ENCODE data around the gene ABCB11.
"Not testable (repeated sequence)": the region's sequence is repeated elsewhere in the genome, so short reads cannot be mapped to it uniquely, and the experiment has no call there.

Gene ABCB11

DNA sequence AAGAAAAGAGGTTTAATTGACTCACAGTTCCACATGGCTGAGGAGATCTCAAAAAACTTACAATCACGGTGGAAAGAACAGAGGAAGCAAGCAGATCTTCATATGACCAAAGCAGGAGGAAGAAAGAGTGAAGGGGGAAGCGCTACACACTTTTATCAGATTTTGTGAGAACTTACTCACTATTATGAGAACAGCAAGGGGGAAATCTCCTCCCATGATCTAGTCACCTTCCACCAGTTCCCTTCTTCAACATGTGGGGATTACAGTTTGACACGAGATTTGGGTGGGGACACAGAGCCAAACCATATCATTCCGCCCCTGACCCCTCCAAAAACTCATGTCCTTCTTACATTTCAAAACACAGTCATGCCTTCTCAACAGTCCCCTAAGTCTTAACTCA lies 75.8 kb downstream of the ABCB11 start:
- FAIRE-seq: no peak
- DNase-seq (ENCODE audit: insufficient read length, low spot score): no peak
- TF ChIP-seq POLR2A (IDR thresholded peaks at IDR 0.05; ENCODE audit: low read depth, low read length): no peak

DNA sequence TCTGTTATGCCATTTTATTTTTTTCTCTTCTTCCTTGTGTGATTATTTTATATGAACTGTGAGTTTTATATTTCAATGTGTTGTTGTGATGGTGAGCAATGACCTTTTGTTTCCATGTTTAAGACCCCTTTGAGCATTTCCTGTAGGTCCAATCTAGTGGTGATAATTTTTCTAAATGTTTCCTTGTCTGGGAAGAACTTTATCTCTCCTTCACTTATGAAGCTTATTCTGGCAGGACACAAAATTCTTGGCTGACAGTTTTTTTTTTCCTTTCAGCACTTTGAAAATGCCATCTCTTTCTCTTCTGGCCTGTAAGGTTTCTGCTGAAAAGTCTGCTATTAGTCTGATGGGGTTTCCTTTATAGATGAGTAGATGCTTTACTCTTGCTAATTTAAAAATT lies 76.9 kb downstream of the ABCB11 start:
- TF ChIP-seq POLR2A (IDR thresholded peaks at IDR 0.05; ENCODE audit: low read depth, low read length): no peak
- DNase-seq (ENCODE audit: insufficient read length, low spot score): no peak
- no peak for FAIRE-seq

DNA sequence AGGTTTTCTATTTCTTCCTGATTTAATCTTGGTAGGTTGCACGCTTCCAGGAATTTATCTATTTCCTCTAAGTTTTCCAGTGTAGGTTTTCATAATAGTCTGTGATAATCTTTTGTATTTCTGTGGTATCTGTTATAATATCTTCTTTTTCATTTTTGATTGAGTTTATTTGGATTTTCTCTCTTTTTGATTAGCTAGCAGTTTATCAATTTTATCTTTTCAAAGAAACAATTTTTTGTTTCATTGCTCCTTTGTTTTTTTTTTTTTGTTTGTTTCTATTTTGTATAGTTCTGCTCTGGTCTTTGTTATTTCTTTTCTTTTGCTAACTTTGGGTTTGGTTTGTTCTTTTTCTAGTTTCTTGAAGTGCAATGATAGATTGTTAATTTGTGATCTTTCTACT lies 78.7 kb downstream of the ABCB11 start:
- FAIRE-seq (no peak), DNase-seq (ENCODE audit: insufficient read length, low spot score) (no peak)
- no peak for TF ChIP-seq POLR2A (IDR thresholded peaks at IDR 0.05; ENCODE audit: low read depth, low read length)

DNA sequence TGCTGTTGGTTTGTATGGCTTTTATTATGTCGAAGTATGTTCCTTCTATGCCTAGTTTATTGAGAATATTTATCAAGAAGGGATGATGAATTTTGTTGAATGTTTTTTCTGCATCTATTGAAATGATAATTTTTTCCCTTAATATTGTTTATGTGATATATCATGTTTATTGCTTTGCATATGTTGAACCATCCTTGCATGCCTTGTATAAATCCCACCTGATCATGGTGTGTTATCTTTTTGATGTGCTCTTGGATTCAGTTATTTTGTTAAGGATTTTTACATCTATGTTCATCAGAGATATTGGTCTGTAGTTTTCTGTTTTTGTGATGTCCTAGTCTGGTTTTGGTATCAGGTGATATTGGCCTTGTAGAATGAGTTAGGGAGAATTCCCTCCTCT lies 79.3 kb downstream of the ABCB11 start:
- no peak for TF ChIP-seq POLR2A (IDR thresholded peaks at IDR 0.05; ENCODE audit: low read depth, low read length)
- FAIRE-seq (no peak), DNase-seq (ENCODE audit: insufficient read length, low spot score) (no peak)

DNA sequence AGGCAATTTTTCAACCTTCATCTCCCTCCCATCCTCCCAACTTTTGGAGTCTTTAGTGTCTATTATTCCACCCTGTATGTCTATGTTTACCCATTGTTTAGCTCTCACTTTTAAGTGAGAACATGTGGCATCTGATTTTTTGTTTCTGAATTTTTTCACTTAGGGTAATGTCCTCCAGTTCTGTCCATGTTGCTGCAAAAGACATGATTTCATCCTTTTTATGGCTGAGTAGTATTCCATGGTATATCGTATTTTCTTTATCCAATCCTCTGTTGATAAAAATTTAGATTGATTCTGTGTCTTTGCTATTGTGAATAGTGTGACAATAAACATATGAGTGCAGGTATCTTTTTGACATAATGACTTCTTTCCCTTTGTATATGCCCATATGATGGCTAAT lies 81.8 kb downstream of the ABCB11 start:
- no peak for TF ChIP-seq POLR2A (IDR thresholded peaks at IDR 0.05; ENCODE audit: low read depth, low read length)
- no peak for FAIRE-seq
- no peak for DNase-seq (ENCODE audit: insufficient read length, low spot score)

DNA sequence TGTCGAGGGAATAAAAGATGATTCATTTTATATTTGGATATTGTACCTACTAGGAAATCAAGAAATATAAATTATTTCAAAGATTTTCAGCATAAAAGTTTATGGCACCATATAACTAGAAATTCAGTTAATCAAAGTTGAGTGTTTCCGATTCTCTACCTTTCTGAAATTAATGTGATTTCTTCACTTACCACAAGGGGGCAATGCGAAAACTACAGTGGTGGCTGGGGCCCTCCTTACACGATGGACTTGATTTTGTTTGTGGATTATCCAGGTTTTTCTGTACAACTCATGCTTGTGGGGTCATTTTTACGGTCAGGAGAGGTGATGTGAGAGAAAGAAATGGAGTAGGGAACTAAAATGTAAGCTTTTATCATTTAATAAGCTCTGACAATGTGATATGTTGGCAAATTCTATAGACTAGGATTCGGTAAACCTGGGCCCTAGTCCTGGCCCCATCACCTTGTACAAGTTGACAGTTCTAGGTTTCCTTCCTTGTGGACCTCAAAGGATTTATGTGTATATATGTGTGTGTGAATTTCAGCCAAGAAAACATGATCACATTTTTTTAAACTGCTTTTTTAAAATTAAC lies 82.4 kb downstream of the ABCB11 start:
- DNase-seq (ENCODE audit: insufficient read length, low spot score): no peak
- no peak for FAIRE-seq
- no peak for TF ChIP-seq POLR2A (IDR thresholded peaks at IDR 0.05; ENCODE audit: low read depth, low read length)

DNA sequence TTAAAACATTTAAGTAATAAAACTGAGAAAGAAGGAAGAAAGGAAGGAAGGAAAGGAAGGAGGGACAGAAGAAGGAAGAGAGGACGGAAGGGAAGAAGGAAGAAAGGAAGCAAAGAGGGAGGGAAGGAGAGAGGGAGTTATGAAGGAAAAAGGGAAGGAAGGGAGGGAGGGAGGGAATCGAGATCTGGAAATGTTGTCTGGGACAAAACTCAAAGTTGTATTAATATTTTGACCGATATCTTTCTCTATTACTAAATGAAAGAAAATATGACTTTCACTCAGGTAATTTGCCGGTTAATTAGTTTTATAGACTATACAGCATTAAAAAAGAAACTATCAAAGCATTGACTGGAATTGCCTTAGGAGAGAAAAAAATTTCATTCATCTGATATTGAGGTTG lies 85.6 kb downstream of the ABCB11 start:
- DNase-seq (ENCODE audit: insufficient read length, low spot score): no peak
- TF ChIP-seq POLR2A (IDR thresholded peaks at IDR 0.05; ENCODE audit: low read depth, low read length): no peak
- no peak for FAIRE-seq

DNA sequence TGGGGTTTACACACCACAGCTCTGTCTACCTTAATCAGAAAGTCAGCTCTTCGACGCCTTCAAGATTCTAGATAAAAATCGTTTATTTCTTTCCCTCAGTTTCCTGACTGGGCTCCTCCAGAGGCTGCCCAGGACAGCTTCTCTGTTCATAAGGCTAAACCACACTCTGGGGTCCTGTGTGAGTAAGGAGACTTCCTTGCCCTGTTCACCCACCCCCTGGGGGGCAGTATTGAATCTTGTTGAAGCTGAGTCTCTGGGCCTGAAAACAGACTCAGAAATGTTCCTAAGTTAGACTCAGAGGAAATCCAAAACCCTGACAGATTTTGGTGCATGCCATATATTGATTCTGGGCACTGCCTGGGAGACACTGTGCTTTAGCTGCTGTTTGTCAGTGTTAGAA lies 87.1 kb downstream of the ABCB11 start:
- DNase-seq (ENCODE audit: insufficient read length, low spot score): no peak
- no peak for TF ChIP-seq POLR2A (IDR thresholded peaks at IDR 0.05; ENCODE audit: low read depth, low read length)
- no peak for FAIRE-seq

DNA sequence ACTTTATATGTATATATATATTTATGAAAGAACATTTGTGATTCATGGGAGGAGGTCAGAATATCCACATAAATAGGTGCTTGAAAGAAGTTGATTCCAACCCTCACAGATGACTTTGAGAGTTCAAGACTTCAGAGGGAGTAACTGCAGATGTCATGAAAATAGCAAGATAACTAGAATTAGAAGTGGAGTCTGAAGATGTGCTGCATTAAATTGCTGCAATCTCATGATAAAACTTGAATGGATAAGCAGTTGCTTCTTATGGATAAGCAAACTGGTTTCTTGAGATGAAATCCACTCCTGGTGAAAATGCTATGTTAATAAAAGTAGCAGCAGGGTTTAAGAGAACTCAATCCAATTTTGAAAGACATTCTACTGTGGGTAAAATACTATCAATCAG lies 89.8 kb downstream of the ABCB11 start:
- FAIRE-seq (no peak), DNase-seq (ENCODE audit: insufficient read length, low spot score) (no peak)
- no peak for TF ChIP-seq POLR2A (IDR thresholded peaks at IDR 0.05; ENCODE audit: low read depth, low read length)

DNA sequence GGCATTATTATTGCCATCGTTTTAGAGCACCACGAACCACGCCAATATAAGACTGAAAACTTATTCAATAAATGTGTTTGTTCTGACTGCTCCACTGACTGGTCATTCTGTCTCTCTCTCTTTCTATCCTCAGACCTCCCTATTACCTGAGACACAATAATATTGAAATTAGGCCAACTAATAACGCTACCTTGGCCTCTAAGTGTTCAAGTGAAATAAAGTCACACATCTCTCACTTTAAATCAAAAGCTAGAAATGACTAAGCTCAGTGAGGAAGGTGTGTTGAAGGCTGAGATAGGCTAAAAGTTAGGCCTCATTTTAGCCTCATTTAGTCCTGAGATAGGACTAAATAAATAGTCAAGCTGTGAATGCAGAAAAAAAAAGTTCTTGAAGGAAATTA lies 91.2 kb downstream of the ABCB11 start:
- FAIRE-seq (no peak), DNase-seq (ENCODE audit: insufficient read length, low spot score) (no peak)

DNA sequence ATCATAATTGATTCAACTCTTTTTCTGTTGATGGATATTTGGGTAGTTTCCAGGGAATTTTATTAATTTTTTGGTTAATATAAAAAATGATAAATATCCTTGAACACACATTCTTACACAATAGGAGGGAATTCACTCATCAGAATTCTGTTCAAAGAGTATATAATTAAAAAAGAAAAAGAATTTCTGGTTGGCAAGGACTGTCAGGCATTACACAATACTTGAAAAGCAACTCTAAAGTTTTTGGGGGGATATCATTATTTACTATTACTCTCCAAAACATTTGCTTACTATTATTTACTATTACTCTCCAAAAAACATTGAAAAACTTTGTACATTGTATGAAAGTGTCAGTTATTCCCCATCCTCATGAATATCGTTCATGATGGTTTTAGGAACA lies 92.1 kb downstream of the ABCB11 start:
- FAIRE-seq: no peak
- no peak for TF ChIP-seq POLR2A (IDR thresholded peaks at IDR 0.05; ENCODE audit: low read depth, low read length)
- no peak for DNase-seq (ENCODE audit: insufficient read length, low spot score)

More for the DNA sequence above, 91.2 kb downstream of the ABCB11 start:
- TF ChIP-seq POLR2A (IDR thresholded peaks at IDR 0.05; ENCODE audit: low read depth, low read length): no peak

DNA sequence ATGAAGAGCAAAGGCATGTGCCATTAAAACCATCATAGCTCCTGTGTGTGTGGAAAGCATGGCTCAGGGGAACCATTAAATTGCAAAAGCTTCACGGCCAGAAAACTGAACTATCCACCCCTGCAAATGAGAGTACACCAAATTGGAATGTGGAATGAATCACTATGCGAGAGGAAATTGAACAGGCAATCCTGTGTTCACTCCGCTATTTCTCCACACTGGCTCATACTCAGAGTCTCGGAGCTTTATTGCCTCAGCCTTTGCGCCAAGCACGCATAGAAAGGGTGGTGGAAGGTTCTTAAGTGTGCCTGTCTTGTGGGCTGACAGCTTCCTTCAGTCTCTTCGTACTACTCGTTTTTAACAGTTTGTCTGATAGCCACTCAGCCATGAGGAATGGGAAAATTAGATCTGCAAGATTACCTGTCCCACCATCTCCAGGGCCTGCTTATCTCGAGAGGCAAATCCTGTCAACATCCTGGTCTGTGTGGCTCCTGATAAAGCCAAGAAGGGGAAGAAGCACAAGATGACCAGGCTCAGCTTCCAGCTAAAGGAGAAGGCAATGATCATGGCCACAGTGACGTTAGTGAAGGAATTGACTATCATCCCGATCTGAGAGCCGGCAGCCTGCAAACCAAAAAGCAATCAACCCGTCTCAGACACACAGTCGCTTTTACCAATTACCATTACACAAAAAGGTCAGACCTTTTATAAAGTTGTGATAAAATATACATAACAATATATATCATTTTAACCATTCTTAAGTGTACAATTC lies 95.1 kb downstream of the ABCB11 start:
- no peak for TF ChIP-seq POLR2A (IDR thresholded peaks at IDR 0.05; ENCODE audit: low read depth, low read length)
- FAIRE-seq (peak; percentile 11), DNase-seq (ENCODE audit: insufficient read length, low spot score) (no peak)

DNA sequence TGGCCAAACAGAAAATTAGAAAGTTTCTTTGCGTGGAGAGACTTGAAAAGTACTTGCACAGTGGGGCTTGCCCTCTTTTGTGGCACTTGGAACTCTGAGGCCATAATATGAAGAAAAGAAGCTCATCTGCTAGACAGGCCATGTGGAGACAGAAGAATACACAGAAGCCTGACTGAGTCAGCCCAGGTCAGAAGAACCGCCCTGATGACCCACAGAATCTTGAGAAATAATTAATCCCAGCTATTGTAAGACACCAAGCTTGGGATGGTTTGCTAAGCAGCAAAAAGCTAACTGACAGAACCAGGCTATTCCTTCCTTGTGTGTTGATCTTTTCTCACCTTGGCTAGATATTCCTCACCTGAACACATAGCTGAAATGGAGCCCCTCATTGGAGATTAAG lies 96.3 kb downstream of the ABCB11 start:
- TF ChIP-seq POLR2A (IDR thresholded peaks at IDR 0.05; ENCODE audit: low read depth, low read length): no peak
- FAIRE-seq: no peak
- DNase-seq (ENCODE audit: insufficient read length, low spot score): no peak

DNA sequence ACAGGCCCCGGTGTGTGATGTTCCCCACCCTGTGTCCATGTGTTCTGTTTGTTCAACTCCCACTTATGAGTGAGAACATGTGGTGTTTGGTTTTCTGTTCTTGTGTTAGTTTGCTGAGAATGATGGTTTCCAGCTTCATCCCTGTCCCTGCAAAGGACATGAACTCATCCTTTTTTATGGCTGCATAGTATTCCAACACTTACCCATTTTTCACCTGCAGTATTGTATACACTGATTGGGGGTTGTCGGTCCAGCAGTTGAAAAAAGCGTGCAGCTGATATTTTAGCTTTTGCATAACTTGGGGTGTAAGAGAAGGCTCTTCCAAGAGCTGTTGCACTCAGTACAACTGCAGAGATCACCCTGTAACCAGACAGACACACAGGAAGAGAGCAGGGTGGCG lies 99.0 kb downstream of the ABCB11 start:
- not testable (repeated sequence) for FAIRE-seq; DNase-seq (ENCODE audit: insufficient read length, low spot score)

DNA sequence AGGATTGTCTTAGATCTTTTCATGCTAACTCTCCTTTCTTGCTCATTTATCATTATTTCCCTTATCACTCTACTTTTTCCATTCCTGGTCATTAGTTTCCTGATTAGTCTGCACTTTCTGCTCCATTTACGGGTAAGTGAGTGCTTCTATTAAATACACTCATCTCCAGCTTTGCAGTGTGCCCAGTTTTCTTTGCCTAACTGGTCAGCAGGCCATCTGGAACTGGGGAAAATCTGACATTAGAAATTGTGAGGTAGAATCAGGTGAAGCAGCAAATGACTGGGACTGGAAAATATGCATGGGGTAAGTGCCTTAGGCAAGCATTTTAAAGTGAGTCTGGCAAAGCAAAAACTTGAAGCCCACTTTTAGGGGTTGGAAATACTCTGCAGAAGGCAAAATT lies 100.9 kb downstream of the ABCB11 start:
- FAIRE-seq: no peak
- no peak for TF ChIP-seq POLR2A (IDR thresholded peaks at IDR 0.05; ENCODE audit: low read depth, low read length)

More for the DNA sequence above, 100.9 kb downstream of the ABCB11 start:
- no peak for DNase-seq (ENCODE audit: insufficient read length, low spot score)

All from H54 (cell line).